HEK293 (cell line): ENCODE data around the gene DUS3L.

Experiments
- CTCF ChIA-PET: fragments of 350-600 bp; formaldehyde crosslinking; extraction: SDS; loops from one replicate; lab custom pipeline; 2021; ENCODE audit warnings: antibody characterized with exemption; lab: Yijun Ruan, JAX
- POLR2A ChIA-PET: fragments of 300-600 bp; formaldehyde crosslinking; extraction: SDS; loops from one replicate; lab custom pipeline; 2020; ENCODE audit warnings: antibody characterized with exemption, inconsistent platforms; lab: Yijun Ruan, JAX
- H3K27ac ChIP-seq: fragments of 200-500 bp; sonication (Bioruptor generic); 2 replicates; pipeline ENCODE4 v1.5.1; 2014; ENCODE audit warnings: low read depth, low read length, control low read depth, inconsistent platforms; ENCODE audit errors: extremely low read depth
- H3K36me3 ChIP-seq, 2 experiments: fragments of 200-500 bp in 1 of 2; sonication (Bioruptor generic) in 1 of 2; 1 replicate in 1 of 2; 2 replicates in 1 of 2; pipeline ENCODE4 v1.5.1; 2014 to 2017; ENCODE audit warnings: inconsistent platforms in 2 of 2, low read length in 2 of 2; ENCODE audit not compliant: control insufficient read depth in 2 of 2, insufficient read depth in 1 of 2
- H3K4me1 ChIP-seq: fragments of 200-500 bp; sonication (Bioruptor generic); 2 replicates; pipeline ENCODE4 v1.5.1; 2014; ENCODE audit warnings: mild to moderate bottlenecking, low read length, inconsistent platforms; ENCODE audit not compliant: control insufficient read depth, insufficient read depth
- H3K4me3 ChIP-seq: 2 replicates; pipeline ENCODE4 v1.5.1; 2011; ENCODE audit warnings: low read depth, mild to moderate bottlenecking, control low read depth, low read length, moderate library complexity
- H3K9me3 ChIP-seq: fragments of 200-500 bp; sonication (Bioruptor generic); 2 replicates; pipeline ENCODE4 v1.5.1; 2014; ENCODE audit warnings: low read depth, low read length, inconsistent platforms; ENCODE audit not compliant: control insufficient read depth, insufficient read depth
- CTCF ChIP-seq: fragments of 450-650 bp; formaldehyde crosslinking; IDR thresholded peaks from 2 replicates; pipeline ENCODE4 v1.5.1; 2016; ENCODE audit warnings: missing biosample characterization, missing genetic modification characterization
- GLIS1 ChIP-seq: fragments of 450-650 bp; formaldehyde crosslinking; IDR thresholded peaks from 2 replicates; pipeline ENCODE4 v1.5.1; 2016; ENCODE audit warnings: missing biosample characterization, missing genetic modification characterization
- KLF1 ChIP-seq: fragments of 450-650 bp; formaldehyde crosslinking; IDR thresholded peaks from 2 replicates; pipeline ENCODE4 v1.5.1; 2016; ENCODE audit warnings: missing biosample characterization, missing genetic modification characterization
- KLF10 ChIP-seq: fragments of 450-650 bp; IDR thresholded peaks from 2 replicates; pipeline ENCODE4 v1.5.1; 2018; ENCODE audit warnings: missing biosample characterization, mild to moderate bottlenecking, missing genetic modification characterization
- KLF9 ChIP-seq: fragments of 450-650 bp; formaldehyde crosslinking; IDR thresholded peaks from 2 replicates; pipeline ENCODE4 v1.5.1; 2016; ENCODE audit warnings: missing biosample characterization, missing genetic modification characterization, low read depth
- SP2 ChIP-seq: fragments of 450-650 bp; formaldehyde crosslinking; IDR thresholded peaks from 2 replicates; pipeline ENCODE4 v1.5.1; 2016; ENCODE audit warnings: missing biosample characterization, missing genetic modification characterization
- TSHZ1 ChIP-seq: fragments of 450-650 bp; formaldehyde crosslinking; IDR thresholded peaks from 2 replicates; pipeline ENCODE4 v1.5.1; 2016; ENCODE audit warnings: missing biosample characterization, missing genetic modification characterization, borderline replicate concordance
- ZBTB10 ChIP-seq: fragments of 450-650 bp; formaldehyde crosslinking; IDR thresholded peaks from 2 replicates; pipeline ENCODE4 v1.5.1; 2016; ENCODE audit warnings: missing biosample characterization, missing genetic modification characterization
- ZBTB20 ChIP-seq: fragments of 450-650 bp; formaldehyde crosslinking; IDR thresholded peaks from 2 replicates; pipeline ENCODE4 v1.5.1; 2016; ENCODE audit warnings: missing biosample characterization, missing genetic modification characterization
- ZNF19 ChIP-seq: fragments of 450-650 bp; formaldehyde crosslinking; IDR thresholded peaks from 2 replicates; pipeline ENCODE4; 2016; ENCODE audit warnings: missing biosample characterization, missing genetic modification characterization, low read depth
- ZNF335 ChIP-seq: fragments of 450-650 bp; formaldehyde crosslinking; conservative IDR thresholded peaks from 2 replicates; pipeline ENCODE4 v1.5.1; 2016; ENCODE audit warnings: missing biosample characterization, missing genetic modification characterization
- ZNF391 ChIP-seq: fragments of 450-650 bp; formaldehyde crosslinking; IDR thresholded peaks from 2 replicates; pipeline ENCODE4 v1.5.1; 2016; ENCODE audit warnings: low read depth, missing biosample characterization, missing genetic modification characterization, borderline replicate concordance
- ZNF449 ChIP-seq: fragments of 450-650 bp; formaldehyde crosslinking; IDR thresholded peaks from 2 replicates; pipeline ENCODE4 v1.5.1; 2017; ENCODE audit warnings: missing biosample characterization, mild to moderate bottlenecking, missing genetic modification characterization, moderate library complexity
- ZNF544 ChIP-seq: fragments of 450-650 bp; formaldehyde crosslinking; IDR thresholded peaks from 2 replicates; pipeline ENCODE4 v1.5.0; 2017; ENCODE audit warnings: missing biosample characterization, missing genetic modification characterization
- ZNF558 ChIP-seq: fragments of 450-650 bp; formaldehyde crosslinking; IDR thresholded peaks from 2 replicates; pipeline ENCODE4 v1.5.1; 2016; ENCODE audit warnings: missing biosample characterization, missing genetic modification characterization
- ZNF777 ChIP-seq: fragments of 450-650 bp; formaldehyde crosslinking; IDR thresholded peaks from 2 replicates; pipeline ENCODE4 v1.5.1; 2017; ENCODE audit warnings: missing biosample characterization, missing genetic modification characterization, borderline replicate concordance
- ZSCAN5A ChIP-seq: fragments of 450-650 bp; formaldehyde crosslinking; IDR thresholded peaks from 2 replicates; pipeline ENCODE4 v1.5.1; 2016; ENCODE audit warnings: missing biosample characterization, missing genetic modification characterization

The DUS3L gene

GRCh38 chr19:5804516-5805461, 13.8 kb upstream of the DUS3L start, which contains the start of gene NRTN:
Gene NRTN (plus strand): TSS chr19:5805067. CDS start chr19:5824166, 19,099 bp downstream.
- Histone ChIP-seq H3K4me3 (peak within 1 kb of the TSS; percentile 26), H3K27ac (no peak within 1 kb of the TSS), H3K4me1 (peaks cover 3% of the 10 kb centered on the region; the same call in 1 of the 2 replicates), H3K9me3 (no peaks in the 10 kb centered on the region), H3K36me3 (no peaks in the 10 kb centered on the region)
- peak; percentile 3; the same call in 1 of the 2 replicates for TF ChIP-seq ZNF335 (tag by site-specific recombination)
- peak; percentile 38; the same call in 1 of the 2 replicates for TF ChIP-seq SP2 (tag by site-specific recombination)
- TF ChIP-seq GLIS1 (tag by site-specific recombination) = no peak
- peak; percentile 71 for TF ChIP-seq ZBTB10
- TF ChIP-seq KLF10 (tag by site-specific recombination) = peak; percentile 61; the same call in 1 of the 2 replicates
- TF ChIP-seq ZSCAN5A (tag by site-specific recombination) = no peak
- TF ChIP-seq KLF1 (tag by site-specific recombination) = 0 out of 2 replicates have a peak, but pooled peaks have one; percentile 26
- peak; percentile 67; the same call in 1 of the 2 replicates for TF ChIP-seq ZNF777 (tag by site-specific recombination)
- peak; percentile 71; the same call in 1 of the 2 replicates for TF ChIP-seq KLF9 (tag by site-specific recombination)
- POLR2A ChIA-PET = interaction anchor here (0.5 to 1.6 kb wide), 15 partner anchors 12 to 218 kb away, joined by 3 to 29 read pairs (median 5); partner anchors contain the start of genes DUS3L, NDUFA11, RPL36 and VMAC
- CTCF ChIA-PET = interaction anchor here (0.6 to 2.3 kb wide), 74 partner anchors 10 to 701 kb away, joined by 3 to 71 read pairs (median 6); partner anchors contain the start of genes CAPS, DUS3L, FUT6 and NDUFA11

- Histone ChIP-seq H3K4me3 (peak overlapping the region; percentile 25), H3K36me3 (no peaks in the 10 kb centered on the region), H3K27ac (no peak overlapping the region), H3K9me3 (no peaks in the 10 kb centered on the region), H3K4me1 (peaks cover 3% of the 10 kb centered on the region; the same call in 1 of the 2 replicates)
- CTCF ChIA-PET = interaction anchor here (0.6 to 2.3 kb wide), 84 partner anchors 9 to 1809 kb away, joined by 3 to 71 read pairs (median 5); partner anchors contain the start of genes CAPS, DUS3L, FUT6 and NDUFA11
- POLR2A ChIA-PET = interaction anchor here (0.5 to 1.6 kb wide), 15 partner anchors 11 to 218 kb away, joined by 3 to 29 read pairs (median 5); partner anchors contain the start of genes DUS3L, NDUFA11, RPL36 and VMAC
- no peak for TF ChIP-seq TSHZ1
- TF ChIP-seq ZNF449 = 0 out of 2 replicates have a peak, but pooled peaks have one; percentile 31
- TF ChIP-seq ZNF391 (tag by site-specific recombination) = peak; percentile 78; the same call in 1 of the 2 replicates
- 0 out of 2 replicates have a peak, but pooled peaks have one; percentile 6 for TF ChIP-seq ZBTB20 (tag by site-specific recombination)
- TF ChIP-seq ZNF544 (tag by site-specific recombination) = no peak
- peak; percentile 99 for TF ChIP-seq CTCF (tag by site-specific recombination)
- no peak for TF ChIP-seq ZNF19
- TF ChIP-seq ZNF558 = peak; percentile 42; the same call in 1 of the 2 replicates
These were observed 13.0 kb upstream of the DUS3L start for GRCh38 chr19:5803752-5804515.
